Heart left ventricle (tissue), 13 donors: ENCODE data around the gene TTN.

Experiments used
- CTCF ChIP-seq, 12 donors: fragments of 200-600 bp; sonication (generic) in 4 of 12; IDR thresholded peaks; one replicate each; pipeline versions ENCODE4 v1.5.0 to v1.8.0; 2018 to 2022; ENCODE audit warnings: antibody characterized with exemption in 12 of 12, mild to moderate bottlenecking in 5 of 12
- POLR2A ChIP-seq, 2 donors: fragments of 450-650 bp; IDR thresholded peaks; one replicate each; pipeline ENCODE4 v1.6.1; 2017; ENCODE audit warnings: antibody characterized with exemption in 2 of 2, mild to moderate bottlenecking in 2 of 2, moderate library complexity in 2 of 2
- donor health status: ischemic (EF 13 %, LVEDD 7.1; RV severe dilation, severe dysfunction).
- donor health status: DM: no; HTN: yes; CAD: no.
- donor health status: DM: no; HTN: no; CAD: no.
- donor health status: ischemic (EF 25% LVEDD 6.9; RV normal size, moderate dysfunction).
- donor health status: ischemic (EF 25% LVEDD 5.7; RV mildly dilated, moderate dysfunction).
- donor health status: ischemic (EF 35%, LVEDD 5.7; RV mildly dilated, moderate dysfunction).
- donor health status: nonischemic (EF 11% LVEDD 7.7; RV severe dilation, severe dysfunction).
- donor health status: DM: yes; HTN: yes; CAD: no.
- donor health status: PGD.
- donor health status: ischemic (EF 29% LVEDD 5.4; RV normal size, mild dysfunction).
- donor health status: nonischemic (EF 23%, LVEDD 6.1; RV moderate dilation, normal function).

- no peak for TF ChIP-seq CTCF (IDR thresholded peaks at IDR 0.05)
- no peak for TF ChIP-seq POLR2A (IDR thresholded peaks at IDR 0.05)
These were observed 177.8 kb downstream of the TTN start for GRCh38 chr2:178629463-178629862.
